ENCODE results near the gene IMPA2. TPM values are rescaled to one million over a fixed set of nuclear protein-coding genes. Genes with fewer than 3 reads are reported as not detected.

IMPA2 gene
- total RNA-seq, 1 experiment from 2014 or later, result 34.8 TPM

DNA sequence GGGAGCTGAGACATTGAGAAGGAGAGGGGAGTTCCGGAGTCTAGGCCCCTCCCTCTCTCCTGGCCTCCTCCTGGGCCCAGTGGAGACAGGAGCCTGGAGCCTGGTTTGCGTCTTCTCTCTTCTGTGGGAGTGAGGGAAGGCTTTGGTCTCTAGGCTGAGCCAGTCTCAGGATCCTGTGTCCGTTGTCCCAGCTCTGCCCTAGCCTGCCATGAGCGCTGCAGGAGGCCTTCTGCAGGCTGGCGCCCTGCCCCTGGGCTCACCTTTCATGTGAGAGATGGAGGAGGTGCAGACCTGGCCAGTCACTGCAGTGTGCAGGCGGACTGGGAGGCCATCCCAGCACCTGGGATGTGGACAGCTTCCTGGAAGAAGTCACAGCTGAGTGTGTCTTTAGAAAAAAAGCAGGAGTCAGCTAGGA, 8.7 kb downstream of the IMPA2 start:
- peak; percentile 16 for DNase-seq
- peaks cover 4% of the 10 kb centered on the region for H3K36me3 Mint-ChIP-seq (ENCODE audit: insufficient read depth, unreplicated experiment)
- no peak overlapping the region for H3K27ac Mint-ChIP-seq (ENCODE audit: unreplicated experiment)
- no peaks in the 10 kb centered on the region for H3K9me3 Mint-ChIP-seq (ENCODE audit: low read depth, unreplicated experiment)
- H3K4me1 Mint-ChIP-seq (ENCODE audit: low read depth, unreplicated experiment), result peaks cover 33% of the 10 kb centered on the region
- no TSS peak for BruUV-seq (replicated peaks)
- CTCF ChIA-PET, result interaction anchor here (1.0 kb wide), 1 partner anchor 8 kb away, joined by 3 read pairs; the partner anchor contains the start of gene IMPA2
- H3K27me3 Mint-ChIP-seq (ENCODE audit: unreplicated experiment), result no peaks in the 10 kb centered on the region
- no peak overlapping the region for H3K4me3 Mint-ChIP-seq (ENCODE audit: low read depth, unreplicated experiment)
- intact Hi-C loops (cut with micrococcal nuclease; ENCODE audit: unreplicated experiment), result loop anchor here (10.0 kb wide), 1 partner anchor 135 kb away; the partner anchor contains the start of gene CHMP1B
- TF ChIP-seq, protein P1, sequence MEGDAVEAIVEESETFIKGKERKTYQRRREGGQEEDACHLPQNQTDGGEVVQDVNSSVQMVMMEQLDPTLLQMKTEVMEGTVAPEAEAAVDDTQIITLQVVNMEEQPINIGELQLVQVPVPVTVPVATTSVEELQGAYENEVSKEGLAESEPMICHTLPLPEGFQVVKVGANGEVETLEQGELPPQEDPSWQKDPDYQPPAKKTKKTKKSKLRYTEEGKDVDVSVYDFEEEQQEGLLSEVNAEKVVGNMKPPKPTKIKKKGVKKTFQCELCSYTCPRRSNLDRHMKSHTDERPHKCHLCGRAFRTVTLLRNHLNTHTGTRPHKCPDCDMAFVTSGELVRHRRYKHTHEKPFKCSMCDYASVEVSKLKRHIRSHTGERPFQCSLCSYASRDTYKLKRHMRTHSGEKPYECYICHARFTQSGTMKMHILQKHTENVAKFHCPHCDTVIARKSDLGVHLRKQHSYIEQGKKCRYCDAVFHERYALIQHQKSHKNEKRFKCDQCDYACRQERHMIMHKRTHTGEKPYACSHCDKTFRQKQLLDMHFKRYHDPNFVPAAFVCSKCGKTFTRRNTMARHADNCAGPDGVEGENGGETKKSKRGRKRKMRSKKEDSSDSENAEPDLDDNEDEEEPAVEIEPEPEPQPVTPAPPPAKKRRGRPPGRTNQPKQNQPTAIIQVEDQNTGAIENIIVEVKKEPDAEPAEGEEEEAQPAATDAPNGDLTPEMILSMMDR (IDR thresholded peaks at IDR 0.05; ENCODE audit: unreplicated experiment), result no peak

DNA sequence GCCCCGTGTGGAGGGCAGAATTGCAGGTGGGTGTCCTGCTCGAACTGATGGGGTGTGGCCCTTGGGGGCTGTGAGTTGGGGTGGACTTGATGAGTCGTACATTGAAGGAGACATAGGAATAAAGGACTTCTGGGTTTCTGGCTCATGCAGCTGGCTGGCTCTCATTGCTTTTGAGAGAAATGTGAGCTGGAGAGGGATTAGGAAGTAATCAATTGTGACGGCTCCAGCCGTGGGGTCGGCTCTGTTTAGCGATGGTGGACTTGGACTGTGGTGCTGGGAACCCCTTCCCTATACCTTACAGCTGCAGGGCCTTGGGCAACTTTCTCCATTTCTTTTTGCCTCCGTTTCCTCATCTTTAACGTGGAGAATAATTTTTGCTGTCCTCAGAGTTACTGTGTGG, 9.2 kb downstream of the IMPA2 start:
- peaks cover 39% of the 10 kb centered on the region for H3K4me1 Mint-ChIP-seq (ENCODE audit: low read depth, unreplicated experiment)
- no TSS peak for BruUV-seq (replicated peaks)
- H3K27ac Mint-ChIP-seq (ENCODE audit: unreplicated experiment), result no peak overlapping the region
- intact Hi-C loops (cut with micrococcal nuclease; ENCODE audit: unreplicated experiment), result no loop called here
- no peaks in the 10 kb centered on the region for H3K9me3 Mint-ChIP-seq (ENCODE audit: low read depth, unreplicated experiment)
- no peak overlapping the region for H3K4me3 Mint-ChIP-seq (ENCODE audit: low read depth, unreplicated experiment)
- H3K36me3 Mint-ChIP-seq (ENCODE audit: insufficient read depth, unreplicated experiment), result peaks cover 4% of the 10 kb centered on the region
- H3K27me3 Mint-ChIP-seq (ENCODE audit: unreplicated experiment), result no peaks in the 10 kb centered on the region
- CTCF ChIA-PET, result no interaction called here
- no peak for DNase-seq
- TF ChIP-seq, protein P1 (IDR thresholded peaks at IDR 0.05; ENCODE audit: unreplicated experiment), result no peak

DNA sequence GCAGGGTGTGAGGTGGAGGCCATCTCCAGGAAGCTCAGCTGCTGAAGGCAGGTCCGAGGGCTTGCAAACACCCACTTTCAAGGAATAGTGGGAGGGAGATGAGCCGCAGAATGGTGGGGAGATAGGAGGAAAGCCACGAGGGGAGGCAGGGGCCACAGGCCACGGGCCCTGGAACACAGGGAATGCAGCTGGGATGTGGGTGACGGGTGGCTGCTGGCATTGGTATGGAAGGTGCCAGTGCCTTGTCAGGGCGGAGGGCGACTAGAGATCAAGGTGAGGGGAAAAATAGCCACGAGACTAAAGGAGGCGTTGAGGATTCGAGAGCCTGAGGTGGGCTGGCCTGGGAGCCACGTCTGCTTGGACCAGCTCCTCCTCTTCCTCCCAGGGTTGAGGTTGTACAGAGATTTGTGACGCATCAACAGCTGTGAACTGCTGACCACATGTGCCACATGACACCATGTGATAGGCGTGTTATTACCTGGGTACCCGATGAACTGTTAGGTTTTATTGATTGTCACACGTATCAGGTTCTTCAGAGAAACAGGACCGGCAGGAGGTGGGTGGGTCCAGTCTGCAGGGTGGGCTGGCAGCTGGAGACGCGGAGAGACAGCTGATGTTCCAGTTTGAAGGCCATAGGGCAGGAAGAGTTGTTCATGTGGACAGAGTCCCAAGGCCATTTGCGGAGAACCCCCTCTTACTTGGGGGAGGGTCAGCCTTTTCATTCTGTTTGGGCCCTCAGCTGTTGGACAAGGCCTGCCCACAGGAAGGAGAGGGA, 9.9 kb downstream of the IMPA2 start:
- no peak for DNase-seq
- H3K4me3 Mint-ChIP-seq (ENCODE audit: low read depth, unreplicated experiment), result no peak overlapping the region
- H3K9me3 Mint-ChIP-seq (ENCODE audit: low read depth, unreplicated experiment), result no peaks in the 10 kb centered on the region
- peaks cover 39% of the 10 kb centered on the region for H3K4me1 Mint-ChIP-seq (ENCODE audit: low read depth, unreplicated experiment)
- CTCF ChIA-PET, result no interaction called here
- TF ChIP-seq, protein P1 (IDR thresholded peaks at IDR 0.05; ENCODE audit: unreplicated experiment), result no peak
- BruUV-seq (replicated peaks), result no TSS peak
- intact Hi-C loops (cut with micrococcal nuclease; ENCODE audit: unreplicated experiment), result no loop called here
- peaks cover 4% of the 10 kb centered on the region for H3K36me3 Mint-ChIP-seq (ENCODE audit: insufficient read depth, unreplicated experiment)
- no peaks in the 10 kb centered on the region for H3K27me3 Mint-ChIP-seq (ENCODE audit: unreplicated experiment)
- no peak overlapping the region for H3K27ac Mint-ChIP-seq (ENCODE audit: unreplicated experiment)

DNA sequence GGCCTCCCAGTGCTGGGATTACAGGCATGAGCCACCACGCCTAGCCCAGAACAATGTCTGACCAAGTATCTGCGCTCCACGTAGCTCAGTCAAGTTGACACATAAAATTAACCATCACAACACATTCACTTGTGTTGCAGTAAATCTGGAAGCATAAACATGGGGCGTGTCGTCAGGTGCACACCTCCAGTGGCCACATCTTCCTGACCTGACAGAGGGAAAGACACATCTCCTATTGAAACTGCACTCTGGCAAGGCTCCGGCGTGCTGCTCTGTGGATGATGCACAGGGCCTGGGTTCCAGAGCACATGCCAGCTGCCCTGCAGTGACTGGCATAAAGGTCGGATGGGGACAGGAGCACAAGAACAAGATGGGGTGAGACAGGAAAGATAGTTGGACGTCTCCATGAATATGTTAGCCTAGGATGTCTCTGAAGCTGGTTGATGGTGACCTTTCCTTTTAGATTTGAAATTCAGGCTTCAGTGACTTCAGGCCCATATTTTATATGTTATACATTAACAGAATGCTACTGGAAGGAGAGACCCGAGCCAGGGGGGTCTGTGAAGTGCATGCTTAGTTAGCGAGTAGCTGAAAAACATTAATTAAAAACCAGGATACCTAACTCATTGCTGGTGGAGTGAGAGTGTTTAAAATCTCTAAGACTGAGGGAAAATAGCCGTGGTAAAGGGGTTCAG, 10.9 kb downstream of the IMPA2 start:
- no TSS peak for BruUV-seq (replicated peaks)
- no peaks in the 10 kb centered on the region for H3K9me3 Mint-ChIP-seq (ENCODE audit: low read depth, unreplicated experiment)
- CTCF ChIA-PET, result no interaction called here
- no peaks in the 10 kb centered on the region for H3K27me3 Mint-ChIP-seq (ENCODE audit: unreplicated experiment)
- peaks cover 39% of the 10 kb centered on the region for H3K4me1 Mint-ChIP-seq (ENCODE audit: low read depth, unreplicated experiment)
- TF ChIP-seq, protein P1 (IDR thresholded peaks at IDR 0.05; ENCODE audit: unreplicated experiment), result no peak
- H3K4me3 Mint-ChIP-seq (ENCODE audit: low read depth, unreplicated experiment), result no peak overlapping the region
- DNase-seq, result no peak
- H3K27ac Mint-ChIP-seq (ENCODE audit: unreplicated experiment), result no peak overlapping the region
- peaks cover 4% of the 10 kb centered on the region for H3K36me3 Mint-ChIP-seq (ENCODE audit: insufficient read depth, unreplicated experiment)
- intact Hi-C loops (cut with micrococcal nuclease; ENCODE audit: unreplicated experiment), result no loop called here
